ENCODE results near the gene SIRPB2. TPM values are rescaled to one million over a fixed set of nuclear protein-coding genes. Genes with fewer than 3 reads are reported as not detected.

The SIRPB2 gene
- polyA plus RNA-seq, 1 donor (not counting 4 experiments of a cell fraction or from before 2014, with no cell fraction given) = 1.6 TPM

DNA sequence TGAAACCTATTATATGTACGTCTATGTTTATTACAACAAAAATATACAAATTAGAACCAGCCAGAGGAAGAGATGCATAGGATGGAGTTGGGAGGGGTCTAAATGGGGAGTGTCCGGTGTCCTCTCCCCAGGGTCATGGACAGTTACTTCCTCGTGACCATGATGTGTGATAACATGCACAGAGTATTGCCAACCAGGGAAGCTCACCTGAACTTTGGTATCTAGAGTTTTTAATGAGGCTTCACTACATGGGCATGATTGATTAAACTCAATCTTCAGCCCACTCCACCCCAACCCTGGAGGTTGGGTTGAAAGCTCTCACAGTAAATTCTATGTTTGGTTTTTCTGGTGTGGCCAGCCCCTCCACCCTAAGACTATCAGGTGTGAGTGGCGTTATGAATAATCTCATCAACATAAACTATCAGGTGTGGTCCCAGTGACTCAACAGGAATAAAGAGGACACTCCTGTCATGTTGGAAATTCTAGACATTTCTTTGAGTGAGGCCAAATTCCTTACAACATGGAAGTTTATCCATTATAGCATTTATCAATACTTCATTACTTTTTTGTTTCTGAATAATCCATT, 62.0 kb downstream of the SIRPB2 start:
- Histone ChIP-seq H4K20me1 (ENCODE audit: control insufficient read depth, extremely low read depth, insufficient read depth, low read length) (no peaks in the 10 kb centered on the region), H3K9me3 (ENCODE audit: control insufficient read depth, low read depth, low read length) (no peaks in the 10 kb centered on the region), H2AFZ (ENCODE audit: control insufficient read depth, low read length) (no peak overlapping the region), H3K4me2 (ENCODE audit: control insufficient read depth, extremely low read depth, insufficient read depth, low read depth, low read length) (no peak overlapping the region), H3K36me3 (ENCODE audit: control insufficient read depth in 2 of 2, extremely low read depth in 1 of 2, insufficient read depth in 2 of 2, low read length in 2 of 2) (no peaks in the 10 kb centered on the region), H3K79me2 (ENCODE audit: control insufficient read depth, insufficient read depth, low read length) (no peaks in the 10 kb centered on the region), H3K27me3 (ENCODE audit: control insufficient read depth, extremely low read depth, insufficient read depth, low read length) (no peaks in the 10 kb centered on the region), H3K9ac (ENCODE audit: control insufficient read depth, extremely low read depth, insufficient read depth, low read length) (no peak overlapping the region), H3K27ac (ENCODE audit: control insufficient read depth, insufficient read depth, low read length) (no peak overlapping the region), H3K9me1 (ENCODE audit: control insufficient read depth, extremely low read depth, insufficient read depth, low read length) (no peaks in the 10 kb centered on the region), H3K4me1 (ENCODE audit: control insufficient read depth, extremely low read depth, insufficient read depth, low read length) (peaks cover 16% of the 10 kb centered on the region), H3K4me3 (ENCODE audit: control insufficient read depth in 2 of 3, extremely low read depth in 1 of 3, insufficient read depth in 2 of 3, low read depth in 1 of 3, low read length in 3 of 3) (no peak overlapping the region)
- dilution Hi-C loops (cut with MboI; ENCODE audit: extremely low pct_ligation_motif_present, low sequenced_read_pairs) = no loop called here
- FAIRE-seq (peak; percentile 71), DNase-seq (ENCODE audit: low read depth, low spot score) (no peak)
- TF ChIP-seq, protein P1, sequence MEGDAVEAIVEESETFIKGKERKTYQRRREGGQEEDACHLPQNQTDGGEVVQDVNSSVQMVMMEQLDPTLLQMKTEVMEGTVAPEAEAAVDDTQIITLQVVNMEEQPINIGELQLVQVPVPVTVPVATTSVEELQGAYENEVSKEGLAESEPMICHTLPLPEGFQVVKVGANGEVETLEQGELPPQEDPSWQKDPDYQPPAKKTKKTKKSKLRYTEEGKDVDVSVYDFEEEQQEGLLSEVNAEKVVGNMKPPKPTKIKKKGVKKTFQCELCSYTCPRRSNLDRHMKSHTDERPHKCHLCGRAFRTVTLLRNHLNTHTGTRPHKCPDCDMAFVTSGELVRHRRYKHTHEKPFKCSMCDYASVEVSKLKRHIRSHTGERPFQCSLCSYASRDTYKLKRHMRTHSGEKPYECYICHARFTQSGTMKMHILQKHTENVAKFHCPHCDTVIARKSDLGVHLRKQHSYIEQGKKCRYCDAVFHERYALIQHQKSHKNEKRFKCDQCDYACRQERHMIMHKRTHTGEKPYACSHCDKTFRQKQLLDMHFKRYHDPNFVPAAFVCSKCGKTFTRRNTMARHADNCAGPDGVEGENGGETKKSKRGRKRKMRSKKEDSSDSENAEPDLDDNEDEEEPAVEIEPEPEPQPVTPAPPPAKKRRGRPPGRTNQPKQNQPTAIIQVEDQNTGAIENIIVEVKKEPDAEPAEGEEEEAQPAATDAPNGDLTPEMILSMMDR (optimal IDR thresholded peaks at IDR 0.05 in 1 of 3, IDR thresholded peaks at IDR 0.05 in 1 of 3, conservative IDR thresholded peaks at IDR 0.05 in 1 of 3; ENCODE audit: extremely low read depth in 1 of 3, insufficient read depth in 2 of 3, low read length in 3 of 3) = no peak
- no peak for TF ChIP-seq EZH2 (IDR thresholded peaks at IDR 0.05; ENCODE audit: low read length)

DNA sequence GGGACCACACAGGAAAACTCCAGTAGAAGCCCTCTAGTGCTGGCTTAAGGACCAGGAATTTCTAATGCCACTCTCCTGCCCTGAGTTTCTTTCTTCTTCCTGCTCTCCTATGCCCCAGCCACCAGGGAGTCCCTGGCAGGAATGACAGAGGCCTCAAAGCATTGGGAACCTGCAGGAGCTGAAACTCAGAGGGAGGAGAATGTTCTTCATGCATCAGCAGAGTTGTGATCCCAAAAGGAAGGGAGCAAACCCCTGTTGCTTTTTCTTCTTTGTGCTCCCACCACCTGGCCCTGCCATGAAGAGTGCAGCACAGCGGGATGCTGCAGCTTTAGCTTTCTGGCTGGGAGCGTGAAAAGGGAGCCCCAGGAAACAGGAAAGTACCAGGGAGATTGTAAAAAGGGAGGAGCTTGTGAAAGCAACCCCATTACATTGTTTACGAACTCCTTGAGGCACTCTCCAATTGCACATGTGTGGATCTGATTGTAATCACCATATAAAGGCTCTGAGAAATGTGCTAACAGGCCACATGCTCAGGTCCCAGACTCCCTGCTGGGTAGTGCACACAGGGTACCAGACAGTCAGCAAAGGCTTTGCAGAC, 63.7 kb downstream of the SIRPB2 start:
- DNase-seq (ENCODE audit: low read depth, low spot score) (no peak), FAIRE-seq (no peak)
- H2AFZ ChIP-seq (ENCODE audit: control insufficient read depth, low read length) = no peak overlapping the region
- no peaks in the 10 kb centered on the region for H4K20me1 ChIP-seq (ENCODE audit: control insufficient read depth, extremely low read depth, insufficient read depth, low read length)
- TF ChIP-seq EZH2 (IDR thresholded peaks at IDR 0.05; ENCODE audit: low read length) = no peak
- TF ChIP-seq, protein P1 (optimal IDR thresholded peaks at IDR 0.05 in 1 of 3, IDR thresholded peaks at IDR 0.05 in 1 of 3, conservative IDR thresholded peaks at IDR 0.05 in 1 of 3; ENCODE audit: extremely low read depth in 1 of 3, insufficient read depth in 2 of 3, low read length in 3 of 3) = no peak
- no peak overlapping the region for H3K9ac ChIP-seq (ENCODE audit: control insufficient read depth, extremely low read depth, insufficient read depth, low read length)
- H3K27me3 ChIP-seq (ENCODE audit: control insufficient read depth, extremely low read depth, insufficient read depth, low read length) = no peaks in the 10 kb centered on the region
- no peaks in the 10 kb centered on the region for H3K79me2 ChIP-seq (ENCODE audit: control insufficient read depth, insufficient read depth, low read length)
- H3K4me2 ChIP-seq (ENCODE audit: control insufficient read depth, extremely low read depth, insufficient read depth, low read depth, low read length) = no peak overlapping the region
- H3K4me3 ChIP-seq (ENCODE audit: control insufficient read depth in 2 of 3, extremely low read depth in 1 of 3, insufficient read depth in 2 of 3, low read depth in 1 of 3, low read length in 3 of 3) = no peak overlapping the region
- no peaks in the 10 kb centered on the region for H3K9me1 ChIP-seq (ENCODE audit: control insufficient read depth, extremely low read depth, insufficient read depth, low read length)
- dilution Hi-C loops (cut with MboI; ENCODE audit: extremely low pct_ligation_motif_present, low sequenced_read_pairs) = no loop called here
- no peaks in the 10 kb centered on the region for H3K36me3 ChIP-seq (ENCODE audit: control insufficient read depth in 2 of 2, extremely low read depth in 1 of 2, insufficient read depth in 2 of 2, low read length in 2 of 2)
- peaks cover 30% of the 10 kb centered on the region for H3K4me1 ChIP-seq (ENCODE audit: control insufficient read depth, extremely low read depth, insufficient read depth, low read length)
- H3K27ac ChIP-seq (ENCODE audit: control insufficient read depth, insufficient read depth, low read length) = no peak overlapping the region
- H3K9me3 ChIP-seq (ENCODE audit: control insufficient read depth, low read depth, low read length) = no peaks in the 10 kb centered on the region

Data from keratinocyte (primary cell).